HG03045 (cell line): ENCODE results near the gene NFE2L2.
"Not testable (repeated sequence)": the region's sequence is repeated elsewhere in the genome, so short reads cannot be mapped to it uniquely, and the experiment has no call there.

ENCODE experiments used
- ATAC-seq: cut with Tn5 transposase; IDR thresholded peaks from one replicate; pipeline ENCODE4 v1.9.1; 2021; ENCODE audit warnings: mild to moderate bottlenecking, moderate library complexity; ENCODE audit not compliant: unreplicated experiment

Gene NFE2L2

DNA sequence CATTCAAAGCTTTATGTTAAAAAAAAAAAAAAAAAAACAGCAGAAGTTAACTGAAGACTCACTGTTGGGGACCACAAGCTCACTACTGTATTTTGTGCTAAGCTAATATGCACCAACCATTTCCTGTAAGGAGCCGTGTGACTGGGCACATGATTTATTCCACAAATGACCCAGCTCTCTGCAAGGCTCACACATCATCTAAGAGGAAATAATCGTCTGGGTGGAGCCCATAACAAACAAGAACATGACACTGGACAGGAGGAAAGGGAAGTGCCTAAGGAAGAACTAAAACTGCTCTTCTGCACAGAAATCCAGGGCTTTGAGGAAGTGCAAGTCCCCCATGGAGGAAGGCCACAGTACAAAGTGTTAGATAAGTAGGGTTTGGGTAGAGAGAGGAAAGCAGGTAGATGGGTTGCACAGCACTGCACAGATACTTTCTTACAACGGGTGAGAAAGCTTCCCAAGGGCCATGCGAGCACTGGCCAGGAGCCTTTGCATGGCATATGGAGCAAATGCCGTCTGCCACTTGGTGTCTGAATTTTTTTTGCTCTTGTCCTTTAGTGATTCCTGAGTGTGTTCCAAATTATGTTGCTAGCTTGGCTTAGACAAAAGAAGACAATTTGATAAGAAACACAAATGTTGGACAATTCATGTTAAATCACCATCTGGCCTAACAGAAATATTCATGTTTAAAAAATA is 24.4 kb downstream of the NFE2L2 start:
- ATAC-seq = no peak

DNA sequence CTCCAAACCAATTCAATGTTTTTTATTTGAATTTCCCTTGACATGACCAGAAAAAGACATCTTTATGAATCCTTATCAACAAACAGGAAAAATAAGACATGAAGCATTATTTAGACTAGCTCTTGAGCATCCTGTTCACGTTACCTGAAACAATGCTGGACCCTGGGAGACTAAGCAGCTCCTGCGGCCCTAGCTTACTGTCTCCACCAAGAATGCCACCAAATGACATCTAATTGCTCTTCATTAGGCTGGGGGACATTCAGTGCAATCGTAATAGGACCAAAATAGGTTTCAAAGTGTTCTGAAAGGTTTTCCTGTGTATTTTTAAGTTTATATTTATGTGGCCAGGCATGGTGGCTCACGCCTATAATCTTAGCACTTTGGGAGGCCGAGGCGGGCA is 25.5 kb downstream of the NFE2L2 start:
- ATAC-seq = no peak

DNA sequence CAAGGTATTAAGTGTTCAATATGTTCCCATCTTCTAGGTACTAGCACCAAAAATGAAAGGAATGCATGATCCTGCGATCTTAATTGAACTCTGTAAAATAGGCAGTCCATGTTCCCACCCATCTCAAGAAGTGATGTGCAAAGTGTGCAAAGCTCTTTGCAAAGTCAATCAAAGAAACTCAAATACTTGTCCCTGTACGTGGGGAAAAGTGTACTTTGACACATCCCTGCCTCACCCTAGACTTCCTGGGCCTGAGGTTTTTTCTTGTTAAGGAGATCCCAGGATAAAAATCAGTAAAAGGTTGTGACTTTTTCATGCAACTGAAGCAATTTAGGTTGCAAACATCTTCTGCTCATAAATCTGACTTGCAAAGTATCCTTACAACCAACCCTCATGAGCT is 26.6 kb downstream of the NFE2L2 start:
- ATAC-seq = no peak

DNA sequence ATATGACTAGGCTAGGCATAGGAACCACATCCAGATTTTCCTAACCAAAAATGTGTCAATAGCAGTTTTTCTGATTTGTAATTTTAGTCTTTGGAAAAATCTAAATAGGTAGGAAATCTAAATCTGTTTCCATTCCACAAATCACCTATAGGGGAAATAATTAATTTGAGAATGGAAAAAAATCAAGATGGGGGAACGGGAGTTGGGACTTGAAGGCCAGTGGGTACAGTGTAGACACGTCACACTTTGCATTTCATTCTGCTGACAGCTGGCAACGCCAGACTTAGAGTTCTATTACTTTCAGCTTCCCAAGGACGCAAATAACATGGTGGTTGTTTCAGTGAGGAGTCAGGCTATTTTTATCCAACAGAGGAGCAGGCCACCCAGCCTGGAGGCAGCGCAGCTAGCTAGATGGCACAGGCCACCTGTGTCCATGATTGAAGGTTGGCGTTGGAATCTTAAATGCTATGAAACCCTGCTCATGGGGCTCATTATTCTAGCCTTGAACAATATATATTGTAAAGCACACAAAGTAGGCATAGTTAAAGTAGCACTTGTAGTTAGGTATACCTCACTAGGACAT is 28.6 kb downstream of the NFE2L2 start:
- no peak for ATAC-seq

GRCh38 chr2:177234267-177234666 is 30.3 kb downstream of the NFE2L2 start:
- no peak for ATAC-seq

- no peak for ATAC-seq
Observed at GRCh38 chr2:177232098-177232704, 32.3 kb downstream of the NFE2L2 start.

GRCh38 chr2:177231270-177231669 is 33.3 kb downstream of the NFE2L2 start:
- ATAC-seq = no peak

DNA sequence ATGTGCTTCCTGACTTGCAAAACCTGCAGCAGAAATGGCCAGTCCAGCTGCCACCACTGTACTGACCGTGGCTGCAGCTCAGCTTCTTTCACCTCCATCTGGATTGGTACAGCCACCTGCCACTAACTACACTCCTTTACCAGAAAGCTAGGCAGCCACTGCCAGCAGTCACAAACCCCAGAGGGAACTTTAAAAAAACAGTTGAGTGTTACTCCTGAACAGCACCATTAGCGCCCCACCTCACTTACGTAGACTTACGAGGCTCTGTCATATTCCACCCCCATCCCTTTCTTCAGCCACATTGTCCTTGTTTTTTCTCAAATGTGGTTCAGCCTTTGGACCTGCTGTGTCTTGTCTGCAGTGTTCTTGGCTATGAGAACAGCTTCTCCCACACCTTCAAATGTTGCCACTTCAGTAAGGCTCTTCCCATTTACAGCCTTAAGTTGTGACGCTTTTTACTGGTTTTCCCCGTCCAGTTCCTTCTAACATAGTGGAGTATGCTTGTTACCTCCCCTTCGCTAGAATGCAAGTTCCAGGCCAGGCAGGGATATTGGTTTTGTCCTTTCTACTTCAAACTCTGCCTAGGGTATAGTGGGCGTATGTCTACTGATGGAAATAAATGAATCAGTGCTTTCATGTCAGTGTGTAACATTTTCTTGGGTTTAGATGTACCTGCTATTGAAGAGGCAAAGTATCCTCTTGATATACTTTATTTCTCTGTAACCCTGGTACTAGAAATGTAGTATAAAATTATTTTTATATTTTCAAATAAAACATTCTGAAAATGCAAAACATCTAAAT is 34.9 kb downstream of the NFE2L2 start:
- no peak for ATAC-seq

DNA sequence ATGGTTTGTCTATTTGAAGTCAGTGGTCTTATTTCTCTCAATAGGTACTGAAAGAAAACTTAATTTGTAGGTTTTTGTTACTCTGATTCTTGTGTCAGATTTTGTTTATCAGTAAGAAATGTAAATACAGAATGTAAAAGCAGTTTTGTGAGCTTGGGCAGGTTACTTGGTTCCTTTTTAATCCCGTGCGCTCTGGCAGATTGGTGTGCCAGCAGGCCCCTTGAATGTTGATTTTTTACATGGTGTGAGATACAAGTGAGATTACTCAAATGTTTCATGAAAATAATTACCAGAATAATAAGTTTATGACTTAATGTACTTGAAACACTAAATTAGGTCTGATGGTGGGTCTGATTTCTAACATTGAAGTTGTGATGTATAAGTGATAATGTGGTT is 38.6 kb downstream of the NFE2L2 start:
- no peak for ATAC-seq

DNA sequence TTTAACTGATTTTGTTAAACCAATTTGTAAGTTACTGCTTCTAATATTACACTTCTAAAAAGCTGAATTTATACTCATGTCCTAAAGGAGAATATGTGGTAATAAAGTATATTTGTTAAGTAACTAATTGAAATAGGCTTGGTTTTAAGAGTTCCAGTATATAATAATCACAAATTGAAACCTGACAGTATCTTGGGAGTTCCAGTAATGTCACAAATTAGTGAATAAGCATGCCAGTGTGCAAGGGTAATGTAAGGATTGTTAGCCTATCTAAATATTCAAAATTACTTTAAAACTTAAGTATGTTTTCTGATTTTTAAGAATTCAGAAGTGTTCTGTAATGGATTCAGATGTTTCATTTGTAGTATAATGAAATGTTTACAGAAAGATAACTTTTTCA is 41.1 kb downstream of the NFE2L2 start:
- ATAC-seq = not testable (repeated sequence)

DNA sequence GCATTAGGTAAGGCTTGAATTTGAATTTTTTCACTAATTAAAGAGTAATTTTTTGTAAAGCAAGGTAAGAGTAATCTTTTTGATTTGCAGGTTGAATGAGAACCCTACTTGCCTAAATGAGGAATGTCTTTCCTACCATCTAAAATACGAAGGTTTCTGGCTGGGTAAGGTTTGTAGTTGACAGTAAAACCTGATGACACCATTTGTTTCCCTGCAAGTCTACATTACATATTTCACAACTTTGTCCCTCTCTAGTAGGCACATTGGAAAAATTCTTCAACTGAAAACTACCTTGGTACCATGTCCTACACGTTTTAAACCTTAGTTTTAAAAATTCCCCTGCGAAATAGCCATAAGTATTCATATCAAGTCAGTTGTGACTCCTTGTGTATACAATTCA is 42.6 kb downstream of the NFE2L2 start:
- ATAC-seq = no peak

GRCh38 chr2:177221534-177221933 is 43.0 kb downstream of the NFE2L2 start:
- no peak for ATAC-seq

DNA sequence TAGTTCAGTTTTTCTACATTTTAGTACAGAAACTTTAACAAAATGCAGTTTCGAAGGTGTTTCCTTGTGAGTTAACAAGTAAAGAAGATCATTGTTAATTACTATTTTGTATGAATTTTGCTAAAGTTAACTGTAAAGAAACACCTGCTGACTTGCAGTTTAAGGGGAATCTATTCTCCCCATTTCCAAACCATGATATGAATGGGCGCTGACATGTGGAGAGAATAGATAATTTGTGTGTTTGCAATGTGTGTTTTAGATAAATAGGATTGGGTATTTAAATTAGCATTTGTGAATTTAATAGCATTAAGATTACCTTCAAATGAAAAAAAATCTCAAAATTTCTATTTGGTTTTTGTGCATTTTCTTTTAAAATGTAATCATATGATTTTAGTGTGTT is 44.7 kb downstream of the NFE2L2 start:
- ATAC-seq = not testable (repeated sequence)

- no peak for ATAC-seq
Observed at GRCh38 chr2:177217247-177217843, 47.2 kb downstream of the NFE2L2 start.

DNA sequence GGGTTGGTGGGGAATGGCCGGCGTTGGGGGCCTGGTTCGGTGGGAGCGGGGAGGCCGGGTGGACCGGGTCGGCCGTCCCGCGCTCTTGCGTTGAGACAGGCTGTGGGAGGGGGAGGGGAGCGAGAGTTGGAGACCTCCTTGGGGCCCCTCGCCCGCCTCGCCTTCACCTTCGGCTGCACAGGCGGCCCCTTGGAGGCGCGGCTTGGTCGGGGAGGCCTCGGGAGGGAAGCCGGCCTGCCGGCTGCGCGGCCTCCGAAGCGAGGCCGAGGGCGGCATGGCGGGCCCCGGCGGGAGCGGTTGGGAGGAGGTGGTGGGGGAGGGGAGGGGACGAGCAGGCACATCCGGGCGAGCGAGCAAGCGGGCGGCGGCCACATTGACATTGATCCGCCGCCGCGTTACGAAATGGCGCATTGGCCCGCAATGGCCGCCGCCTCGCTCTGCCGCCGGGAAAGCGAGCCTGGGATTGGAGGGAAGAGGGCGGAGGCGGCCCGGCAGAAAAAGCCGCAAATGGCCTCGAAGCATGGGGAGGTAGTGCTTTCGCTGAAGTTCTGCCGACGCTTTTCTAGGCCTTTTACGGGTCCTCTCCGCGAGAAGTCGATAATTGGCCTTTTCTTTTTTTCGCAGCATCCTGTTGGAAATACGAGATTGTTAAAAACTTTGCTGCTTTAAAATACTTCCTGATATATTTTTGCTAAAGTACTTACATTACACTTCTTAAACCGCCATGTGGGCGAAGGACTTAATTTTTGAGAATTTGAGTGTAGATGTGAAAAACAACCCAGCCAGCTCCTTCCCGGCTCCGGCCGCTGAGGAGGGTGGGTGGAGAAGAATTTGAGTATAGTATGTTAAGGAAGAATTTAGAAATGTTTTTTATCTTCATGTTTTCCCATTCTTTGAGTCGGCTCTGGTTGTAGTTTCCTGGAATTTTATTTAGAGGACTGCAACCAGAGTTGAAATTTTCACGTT is 51.4 kb downstream of the NFE2L2 start:
- ATAC-seq = peak; percentile 53

DNA sequence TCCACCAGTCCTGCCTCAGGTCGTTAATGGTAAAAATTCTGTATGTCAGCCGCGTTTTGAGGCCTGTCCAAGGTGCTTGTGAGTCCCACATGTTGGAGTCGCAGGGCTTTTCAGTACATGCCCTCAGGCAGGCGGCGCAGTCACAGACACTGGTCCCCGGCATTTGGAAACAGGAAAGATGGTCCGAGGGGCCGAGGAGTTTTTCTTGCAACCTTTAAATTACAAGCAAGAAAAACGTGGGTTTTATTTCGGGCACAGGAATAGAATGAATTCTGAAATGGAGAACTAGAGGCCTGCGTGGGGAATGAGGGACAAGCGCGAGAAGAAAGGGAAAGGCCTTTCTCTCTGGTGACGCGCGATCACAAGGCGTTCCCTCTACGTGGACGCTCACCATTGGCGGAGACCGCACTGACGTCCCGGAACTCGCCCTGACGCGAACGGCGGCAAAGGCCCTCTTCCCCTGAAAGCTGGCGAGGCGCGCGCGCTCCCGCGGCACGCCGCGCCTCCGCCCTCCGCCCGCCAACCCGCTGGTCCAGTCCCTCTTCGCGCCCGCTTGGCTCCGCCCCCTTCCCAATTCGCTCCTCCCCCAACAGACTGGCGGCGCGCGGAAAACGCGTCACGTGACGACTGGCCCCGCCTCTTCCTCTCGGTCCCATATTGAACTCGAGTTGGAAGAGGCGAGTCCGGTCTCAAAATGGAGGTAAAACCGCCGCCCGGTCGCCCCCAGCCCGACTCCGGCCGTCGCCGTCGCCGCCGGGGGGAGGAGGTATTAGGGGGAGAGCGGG is 52.2 kb downstream of the NFE2L2 start, which contains the start of gene HNRNPA3:
HNRNPA3 (plus strand) TSS at position 689 of the 785 bp plus-strand sequence; CDS start at position 695, 6 bp downstream.
- peak; percentile 89 for ATAC-seq

GRCh38 chr2:177211576-177212105 is 52.9 kb downstream of the NFE2L2 start:
- no peak for ATAC-seq

GRCh38 chr2:177211169-177211568 is 53.4 kb downstream of the NFE2L2 start:
- no peak for ATAC-seq

DNA sequence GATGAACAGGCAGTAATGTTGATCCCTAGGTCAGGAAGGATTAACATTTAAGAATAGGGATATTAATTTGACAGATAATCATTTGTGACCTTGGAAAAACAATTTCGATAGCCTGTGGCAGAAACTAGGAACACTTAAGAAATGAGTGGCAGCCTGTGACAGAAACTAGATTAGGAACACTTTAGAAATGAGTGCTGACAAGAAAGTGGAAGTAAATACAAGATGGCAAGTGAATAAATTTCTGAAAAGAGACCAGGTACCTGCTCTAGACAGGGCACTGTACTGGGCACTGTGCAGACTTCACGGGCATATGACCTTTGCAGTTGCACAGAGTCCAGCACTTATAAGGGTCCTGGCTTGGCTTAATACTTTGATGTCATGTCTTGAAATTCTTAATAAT is 57.4 kb downstream of the NFE2L2 start:
- ATAC-seq = peak; percentile 58
